Gastroesophageal sphincter (tissue), 4 donors: Measurements from ENCODE around the gene TARS3. TPM values are rescaled to one million over a fixed set of nuclear protein-coding genes. Genes with fewer than 3 reads are reported as not detected.
A peak's percentile ranks its signal among the peaks of the same experiment; 100 is the strongest.
"Not testable (repeated sequence)": the region's sequence is repeated elsewhere in the genome, so short reads cannot be mapped to it uniquely, and the experiment has no call there.

Experiments used
- ATAC-seq: fragments of 150-250 bp; one replicate; pipeline ENCODE4 v1.9.1; 2016; ENCODE audit warnings: mild to moderate bottlenecking, moderate library complexity
- H3K27ac ChIP-seq, 4 donors: fragments of 200-600 bp; sonication (generic) in 3 of 4; 1 replicate in 3 of 4; 2 replicates in 1 of 4; pipeline ENCODE4 v1.5.1; 2016 to 2019
- H3K27me3 ChIP-seq: fragments of 200-600 bp; sonication (generic); one replicate; pipeline ENCODE4 v1.5.1; 2019
- H3K36me3 ChIP-seq, 2 donors: fragments of 200-600 bp; sonication (generic); one replicate each; pipeline ENCODE4 v1.5.1; 2019; ENCODE audit warnings: control low read depth in 1 of 2
- H3K4me1 ChIP-seq, 3 donors: fragments of 200-600 bp; sonication (generic); 1 replicate in 2 of 3; 2 replicates in 1 of 3; pipeline ENCODE4 v1.5.1; 2016 to 2019; ENCODE audit warnings: control low read depth in 2 of 3
- H3K4me3 ChIP-seq, 2 donors: fragments of 200-600 bp; sonication (generic); one replicate each; pipeline ENCODE4 v1.5.1; 2019; ENCODE audit warnings: mild to moderate bottlenecking in 1 of 2, moderate library complexity in 1 of 2
- H3K9me3 ChIP-seq, 3 donors: fragments of 200-600 bp; sonication (generic); one replicate each; pipeline ENCODE4 v1.5.1; 2017 to 2019; ENCODE audit warnings: control low read depth in 2 of 3
- EP300 ChIP-seq: sonication (generic); formaldehyde crosslinking; IDR thresholded peaks from one replicate; pipeline ENCODE4 v1.6.1; 2017; ENCODE audit warnings: antibody characterized with exemption, mild to moderate bottlenecking
- POLR2A ChIP-seq, 2 donors: fragments of 450-650 bp; IDR thresholded peaks; one replicate each; pipeline ENCODE4 v1.6.1; 2017; ENCODE audit warnings: antibody characterized with exemption in 2 of 2, mild to moderate bottlenecking in 2 of 2, moderate library complexity in 1 of 2
- POLR2AphosphoS5 ChIP-seq: sonication (generic); formaldehyde crosslinking; IDR thresholded peaks from one replicate; pipeline ENCODE4 v1.6.1; 2017; ENCODE audit warnings: antibody characterized with exemption
- WGBS, 2 donors: methylation state at CpG; one replicate each; pipeline ENCODE4 v1.1.5; 2018; ENCODE audit warnings: low coverage in 1 of 2; 5-methylcytosine and 5-hydroxymethylcytosine counted together
- total RNA-seq, 4 donors: library from RNA; depleted of rRNA; stranded (reverse); fragments of >200 nt; gene quantifications; one replicate each; pipeline ENCODE4 v1.1.0, GENCODE V29; 2016
- TF ChIP-seq, protein P1 (sequence below), 4 experiments: fragments of 200-600 bp in 2 of 4; fragments of 450-650 bp in 2 of 4; sonication (generic) in 1 of 4; IDR thresholded peaks; one replicate each; pipeline ENCODE4 v1.5.1; 2017 to 2019; ENCODE audit warnings: antibody characterized with exemption in 4 of 4, mild to moderate bottlenecking in 2 of 4, moderate library complexity in 2 of 4

The TARS3 gene
- total RNA-seq, 4 donors from 2014 or later, result 19.2 to 49.0 (median 26.7) TPM

DNA sequence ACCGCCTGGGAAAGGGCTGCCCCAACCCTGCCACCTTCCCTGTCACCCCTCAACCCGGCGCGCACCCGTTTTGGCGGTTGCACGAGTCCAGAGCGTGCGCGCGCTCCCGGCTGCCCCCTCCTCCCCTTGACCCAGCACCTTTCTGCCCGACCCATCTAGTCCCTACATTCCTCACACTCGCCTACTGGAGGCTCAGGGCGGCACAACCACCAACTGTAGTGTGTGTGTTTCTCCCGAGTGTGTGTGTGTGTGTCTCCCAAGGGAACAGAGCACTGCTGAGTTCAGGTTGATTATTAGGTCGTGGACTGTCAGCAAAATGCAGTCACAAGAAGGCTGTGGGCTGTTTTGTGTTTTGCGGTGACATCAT lies 22.4 kb upstream of the TARS3 start:
- H3K27me3 ChIP-seq, H3K4me1 ChIP-seq, H3K36me3 ChIP-seq, H3K9me3 ChIP-seq, ATAC-seq, H3K27ac ChIP-seq: not testable (repeated sequence)
- WGBS, 2 donors, result no CpG with 5 or more reads among the region's 18 CpGs
- H3K4me3 ChIP-seq, result peak overlapping the region in 1 of 2 donors; percentile 50

DNA sequence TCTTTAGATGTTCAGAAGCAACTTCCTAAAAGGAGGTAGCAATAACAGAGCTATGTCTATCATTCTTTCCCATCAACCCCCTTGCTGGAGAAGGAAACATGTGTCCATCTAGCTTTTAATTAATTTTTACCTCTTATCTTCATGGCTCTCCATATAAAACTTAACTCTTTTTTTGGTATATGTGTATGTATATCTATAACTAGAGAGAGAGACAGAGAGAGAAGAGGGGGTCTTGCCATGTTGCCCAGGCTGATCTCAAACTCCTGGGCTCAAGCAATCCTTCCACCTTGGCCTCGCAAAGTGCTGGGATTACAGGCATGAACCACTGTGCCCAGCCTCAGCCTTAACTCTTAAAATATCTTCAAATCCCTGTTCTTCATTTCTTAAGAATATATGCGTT lies 10.6 kb upstream of the TARS3 start:
- not testable (repeated sequence) for H3K27ac ChIP-seq, H3K27me3 ChIP-seq, H3K4me3 ChIP-seq, ATAC-seq, H3K36me3 ChIP-seq, H3K4me1 ChIP-seq, H3K9me3 ChIP-seq
- 88 to 98% methylated on average over 1 to 2 of the region's 2 CpGs for WGBS, 2 donors

DNA sequence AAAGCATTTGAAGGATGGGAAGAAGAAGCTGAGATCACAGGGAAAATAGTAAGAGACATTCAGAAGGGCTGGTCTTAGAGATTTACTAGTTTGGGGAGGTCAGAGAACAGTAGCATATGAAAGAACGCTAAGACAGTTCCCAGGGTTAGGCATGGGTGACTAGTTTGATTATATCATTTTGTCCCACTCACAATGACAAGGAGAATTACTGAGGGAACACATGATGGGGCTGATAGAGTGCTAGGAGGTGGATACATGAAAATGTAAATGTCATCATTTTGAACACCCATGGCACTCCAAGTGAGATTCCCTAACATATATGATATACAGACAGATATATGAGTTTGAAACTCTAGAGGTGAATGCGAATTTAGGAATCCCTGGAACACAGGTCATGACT lies 9.3 kb upstream of the TARS3 start:
- H3K27me3 ChIP-seq, result no peaks in the 10 kb centered on the region
- no peaks in the 10 kb centered on the region for H3K9me3 ChIP-seq
- no peak for TF ChIP-seq POLR2A (IDR thresholded peaks at IDR 0.05)
- TF ChIP-seq EP300, result no peak
- no peak for TF ChIP-seq POLR2AphosphoS5
- TF ChIP-seq, protein P1, sequence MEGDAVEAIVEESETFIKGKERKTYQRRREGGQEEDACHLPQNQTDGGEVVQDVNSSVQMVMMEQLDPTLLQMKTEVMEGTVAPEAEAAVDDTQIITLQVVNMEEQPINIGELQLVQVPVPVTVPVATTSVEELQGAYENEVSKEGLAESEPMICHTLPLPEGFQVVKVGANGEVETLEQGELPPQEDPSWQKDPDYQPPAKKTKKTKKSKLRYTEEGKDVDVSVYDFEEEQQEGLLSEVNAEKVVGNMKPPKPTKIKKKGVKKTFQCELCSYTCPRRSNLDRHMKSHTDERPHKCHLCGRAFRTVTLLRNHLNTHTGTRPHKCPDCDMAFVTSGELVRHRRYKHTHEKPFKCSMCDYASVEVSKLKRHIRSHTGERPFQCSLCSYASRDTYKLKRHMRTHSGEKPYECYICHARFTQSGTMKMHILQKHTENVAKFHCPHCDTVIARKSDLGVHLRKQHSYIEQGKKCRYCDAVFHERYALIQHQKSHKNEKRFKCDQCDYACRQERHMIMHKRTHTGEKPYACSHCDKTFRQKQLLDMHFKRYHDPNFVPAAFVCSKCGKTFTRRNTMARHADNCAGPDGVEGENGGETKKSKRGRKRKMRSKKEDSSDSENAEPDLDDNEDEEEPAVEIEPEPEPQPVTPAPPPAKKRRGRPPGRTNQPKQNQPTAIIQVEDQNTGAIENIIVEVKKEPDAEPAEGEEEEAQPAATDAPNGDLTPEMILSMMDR (IDR thresholded peaks at IDR 0.05), result no peak
- WGBS, 2 donors, result 77 to 79% methylated on average over 2 of the region's 2 CpGs
- no peaks in the 10 kb centered on the region for H3K36me3 ChIP-seq
- no peak overlapping the region for H3K4me3 ChIP-seq
- no peaks in the 10 kb centered on the region for H3K4me1 ChIP-seq
- H3K27ac ChIP-seq, result no peak overlapping the region
- ATAC-seq, result no peak

DNA sequence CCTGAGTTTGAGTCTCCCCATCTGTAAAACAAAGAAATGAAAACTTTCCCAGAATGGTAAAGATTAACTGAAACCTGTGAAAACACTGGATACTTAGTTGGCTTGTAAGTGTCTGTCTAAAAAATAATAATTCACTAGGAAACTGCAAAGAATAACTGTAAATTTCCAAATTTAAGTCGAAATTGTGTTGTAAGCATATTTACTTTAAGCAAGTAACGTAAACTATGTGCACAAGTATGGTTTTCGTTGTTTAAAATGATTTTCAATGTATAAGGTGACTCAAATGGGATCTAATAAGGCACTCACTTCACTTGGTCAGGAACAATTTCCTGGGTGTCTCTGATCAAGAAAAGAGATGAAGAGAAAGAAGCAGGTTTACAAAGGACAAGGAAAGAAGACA lies 8.5 kb upstream of the TARS3 start:
- TF ChIP-seq POLR2AphosphoS5, result no peak
- TF ChIP-seq, protein P1 (IDR thresholded peaks at IDR 0.05), result no peak
- no peak for TF ChIP-seq POLR2A (IDR thresholded peaks at IDR 0.05)
- TF ChIP-seq EP300, result no peak
- no peak for ATAC-seq
- H3K27me3 ChIP-seq, result no peaks in the 10 kb centered on the region
- no peaks in the 10 kb centered on the region for H3K36me3 ChIP-seq
- 85 to 89% methylated on average over 3 of the region's 3 CpGs for WGBS, 2 donors
- no peak overlapping the region for H3K4me3 ChIP-seq
- no peaks in the 10 kb centered on the region for H3K9me3 ChIP-seq
- H3K4me1 ChIP-seq, result no peaks in the 10 kb centered on the region
- no peak overlapping the region for H3K27ac ChIP-seq

DNA sequence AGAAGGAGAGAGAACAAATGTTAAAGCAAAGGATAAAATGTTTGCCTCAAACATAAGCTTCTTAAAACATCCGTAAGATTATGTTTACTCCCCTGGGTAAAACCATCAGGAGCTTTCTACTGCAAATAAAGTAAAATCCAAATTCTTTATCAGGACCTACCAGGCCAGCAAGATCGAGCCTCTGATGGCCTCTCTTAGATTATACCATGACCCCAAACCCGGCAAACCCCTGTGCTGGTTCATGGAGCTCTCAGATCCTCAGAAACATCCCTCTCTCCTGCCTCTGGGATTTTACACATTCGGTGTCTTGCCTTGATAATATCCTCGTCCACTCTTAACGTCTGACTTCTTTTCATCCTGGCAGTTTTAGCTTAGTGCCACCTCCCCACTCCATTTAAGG lies 7.5 kb upstream of the TARS3 start:
- ATAC-seq, result no peak
- Histone ChIP-seq H3K27me3 (no peaks in the 10 kb centered on the region), H3K27ac (no peak overlapping the region), H3K4me1 (no peaks in the 10 kb centered on the region), H3K9me3 (no peaks in the 10 kb centered on the region), H3K36me3 (no peaks in the 10 kb centered on the region), H3K4me3 (no peak overlapping the region)
- 63 to 82% methylated on average over 2 to 6 of the region's 6 CpGs for WGBS, 2 donors
- TF ChIP-seq, protein P1 (IDR thresholded peaks at IDR 0.05), result no peak
- TF ChIP-seq POLR2A (IDR thresholded peaks at IDR 0.05) (no peak), POLR2AphosphoS5 (no peak), EP300 (no peak)

DNA sequence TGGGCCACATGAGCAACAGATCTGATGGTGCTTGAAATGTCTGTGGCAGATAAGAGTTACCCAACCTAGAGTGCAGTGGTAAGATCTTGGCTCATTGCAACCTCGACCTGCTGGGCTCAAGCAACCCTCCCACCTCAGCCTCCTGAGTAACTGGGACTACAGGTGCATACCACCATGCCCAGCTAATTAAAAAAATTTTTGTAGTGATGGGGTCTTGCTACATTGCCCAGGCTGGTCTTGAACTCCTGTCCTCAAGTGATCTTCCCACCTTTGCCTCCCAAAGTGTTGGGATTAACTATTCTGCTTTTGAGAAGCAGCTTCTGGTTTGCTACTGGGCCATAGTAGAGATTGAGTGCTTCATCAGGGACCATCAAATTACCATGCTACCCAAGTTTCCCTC lies 2.9 kb upstream of the TARS3 start:
- H3K9me3 ChIP-seq, result no peaks in the 10 kb centered on the region
- no peaks in the 10 kb centered on the region for H3K27me3 ChIP-seq
- peaks cover 0 to 16% (median 0%) of the 10 kb centered on the region in 3 donors for H3K4me1 ChIP-seq
- H3K4me3 ChIP-seq, result no peak overlapping the region
- no peaks in the 10 kb centered on the region for H3K36me3 ChIP-seq
- no peak for TF ChIP-seq POLR2AphosphoS5
- TF ChIP-seq, protein P1 (IDR thresholded peaks at IDR 0.05), result no peak
- no peak for TF ChIP-seq EP300
- TF ChIP-seq POLR2A (IDR thresholded peaks at IDR 0.05), result no peak
- no peak overlapping the region for H3K27ac ChIP-seq
- no peak for ATAC-seq
- 70 to 80% methylated on average over 1 of the region's 1 CpG for WGBS, 2 donors
